Testis (tissue), 2 donors: Measurements from ENCODE around the gene YTHDF1.

Experiments used
- CTCF ChIP-seq, 3 experiments: fragments of 450-650 bp in 2 of 3; fragments of 200-600 bp in 1 of 3; sonication (generic) in 1 of 3; IDR thresholded peaks; one replicate each; pipeline ENCODE4 v1.5.1; 2016 to 2019; ENCODE audit warnings: antibody characterized with exemption in 3 of 3, mild to moderate bottlenecking in 2 of 3, moderate library complexity in 1 of 3
- POLR2A ChIP-seq: fragments of 450-650 bp; IDR thresholded peaks from one replicate; pipeline ENCODE4 v1.6.1; 2017; ENCODE audit warnings: antibody characterized with exemption, mild to moderate bottlenecking, moderate library complexity

- no peak for TF ChIP-seq CTCF (IDR thresholded peaks at IDR 0.05)
- no peak for TF ChIP-seq POLR2A
These were observed 7.9 kb upstream of the YTHDF1 start for GRCh38 chr20:63223826-63224207.
